AG10803 (cell line): ENCODE measurements around the gene EPHB4.

Source experiments
- DNase-seq: peaks from one replicate; pipeline ENCODE4 v3.0.0; 2010; ENCODE audit warnings: low read depth
- H3K4me3 ChIP-seq: 2 replicates; pipeline ENCODE4 v1.5.1; 2011; ENCODE audit warnings: mild to moderate bottlenecking, low read length, control low read depth
- TF ChIP-seq, protein P1 (sequence below): conservative IDR thresholded peaks from 2 replicates; pipeline ENCODE4 v1.5.1; 2011; ENCODE audit warnings: mild to moderate bottlenecking, low read length, control low read depth, inconsistent platforms

Gene EPHB4

DNA sequence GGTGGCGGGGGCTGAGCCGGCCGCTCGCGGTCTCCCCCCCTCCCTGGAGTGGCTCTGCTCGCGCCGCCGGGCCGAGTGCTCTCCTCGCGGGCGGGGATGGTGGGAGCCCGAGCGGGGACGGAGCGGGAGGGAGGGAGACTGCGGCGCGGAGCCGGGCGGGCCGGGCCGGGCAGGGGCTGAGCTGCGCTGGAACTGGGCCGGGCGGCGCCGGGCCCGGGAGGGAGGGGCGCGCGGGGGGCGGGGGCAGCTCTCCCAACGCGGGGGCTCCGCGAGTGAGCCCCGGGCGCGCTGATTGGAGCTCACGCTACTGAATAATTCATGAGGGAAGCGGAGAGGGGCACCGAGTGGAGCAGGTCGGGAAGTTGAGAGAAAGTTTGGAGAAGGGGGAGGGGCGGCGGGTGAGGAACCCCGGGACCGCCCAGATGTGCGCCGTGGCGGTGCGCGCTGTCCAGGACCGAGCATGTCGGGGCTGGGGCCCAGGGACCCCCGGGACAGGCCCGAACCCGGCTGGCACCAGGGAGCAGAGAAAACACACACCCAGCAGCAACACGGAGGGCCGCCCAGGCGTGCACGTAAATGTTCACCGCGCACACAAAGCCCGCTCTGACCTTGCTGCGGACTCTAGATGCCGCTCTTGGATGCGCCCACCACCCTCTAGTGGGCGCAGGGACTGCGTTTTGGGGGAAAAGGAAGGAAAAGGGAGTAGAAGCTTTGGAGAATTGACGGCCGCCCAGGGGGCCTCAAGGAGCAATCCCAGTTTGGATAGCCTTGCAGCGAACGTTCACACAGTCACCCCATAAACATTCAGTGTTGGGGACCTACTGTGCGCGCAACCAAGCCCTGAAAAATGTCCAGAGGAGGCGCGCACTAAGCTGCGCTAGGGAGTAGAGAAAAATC is at the start of gene EPHB4:
TSS of gene EPHB4 (minus strand) at position 194 of the 897 bp plus-strand sequence. CDS start 493 bp downstream, outside the sequence.
- DNase-seq = peak; percentile 82
- TF ChIP-seq, protein P1, sequence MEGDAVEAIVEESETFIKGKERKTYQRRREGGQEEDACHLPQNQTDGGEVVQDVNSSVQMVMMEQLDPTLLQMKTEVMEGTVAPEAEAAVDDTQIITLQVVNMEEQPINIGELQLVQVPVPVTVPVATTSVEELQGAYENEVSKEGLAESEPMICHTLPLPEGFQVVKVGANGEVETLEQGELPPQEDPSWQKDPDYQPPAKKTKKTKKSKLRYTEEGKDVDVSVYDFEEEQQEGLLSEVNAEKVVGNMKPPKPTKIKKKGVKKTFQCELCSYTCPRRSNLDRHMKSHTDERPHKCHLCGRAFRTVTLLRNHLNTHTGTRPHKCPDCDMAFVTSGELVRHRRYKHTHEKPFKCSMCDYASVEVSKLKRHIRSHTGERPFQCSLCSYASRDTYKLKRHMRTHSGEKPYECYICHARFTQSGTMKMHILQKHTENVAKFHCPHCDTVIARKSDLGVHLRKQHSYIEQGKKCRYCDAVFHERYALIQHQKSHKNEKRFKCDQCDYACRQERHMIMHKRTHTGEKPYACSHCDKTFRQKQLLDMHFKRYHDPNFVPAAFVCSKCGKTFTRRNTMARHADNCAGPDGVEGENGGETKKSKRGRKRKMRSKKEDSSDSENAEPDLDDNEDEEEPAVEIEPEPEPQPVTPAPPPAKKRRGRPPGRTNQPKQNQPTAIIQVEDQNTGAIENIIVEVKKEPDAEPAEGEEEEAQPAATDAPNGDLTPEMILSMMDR = peak; percentile 62
- H3K4me3 ChIP-seq = peak within 1 kb of the TSS; percentile 71

DNA sequence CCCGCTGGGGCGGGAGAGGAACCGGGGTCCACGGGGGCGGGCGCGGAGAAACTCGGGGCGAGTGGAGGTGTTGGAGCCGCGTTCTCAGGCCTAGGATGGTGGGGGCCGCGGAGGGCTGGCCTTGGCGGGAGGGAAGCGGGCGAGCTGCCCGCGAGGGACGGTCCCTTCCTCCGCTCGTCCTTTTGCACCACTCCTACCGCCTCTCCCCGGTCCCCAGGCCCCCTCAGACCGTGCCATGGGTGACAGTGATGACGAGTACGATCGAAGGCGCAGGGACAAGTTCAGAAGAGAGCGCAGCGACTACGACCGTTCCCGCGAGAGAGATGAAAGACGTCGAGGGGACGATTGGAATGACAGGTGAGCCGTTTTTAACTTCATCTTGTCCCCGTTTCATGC is 48.0 kb upstream of the EPHB4 start:
- peak overlapping the region; percentile 94 for H3K4me3 ChIP-seq
- TF ChIP-seq, protein P1 = no peak
- no peak for DNase-seq

DNA sequence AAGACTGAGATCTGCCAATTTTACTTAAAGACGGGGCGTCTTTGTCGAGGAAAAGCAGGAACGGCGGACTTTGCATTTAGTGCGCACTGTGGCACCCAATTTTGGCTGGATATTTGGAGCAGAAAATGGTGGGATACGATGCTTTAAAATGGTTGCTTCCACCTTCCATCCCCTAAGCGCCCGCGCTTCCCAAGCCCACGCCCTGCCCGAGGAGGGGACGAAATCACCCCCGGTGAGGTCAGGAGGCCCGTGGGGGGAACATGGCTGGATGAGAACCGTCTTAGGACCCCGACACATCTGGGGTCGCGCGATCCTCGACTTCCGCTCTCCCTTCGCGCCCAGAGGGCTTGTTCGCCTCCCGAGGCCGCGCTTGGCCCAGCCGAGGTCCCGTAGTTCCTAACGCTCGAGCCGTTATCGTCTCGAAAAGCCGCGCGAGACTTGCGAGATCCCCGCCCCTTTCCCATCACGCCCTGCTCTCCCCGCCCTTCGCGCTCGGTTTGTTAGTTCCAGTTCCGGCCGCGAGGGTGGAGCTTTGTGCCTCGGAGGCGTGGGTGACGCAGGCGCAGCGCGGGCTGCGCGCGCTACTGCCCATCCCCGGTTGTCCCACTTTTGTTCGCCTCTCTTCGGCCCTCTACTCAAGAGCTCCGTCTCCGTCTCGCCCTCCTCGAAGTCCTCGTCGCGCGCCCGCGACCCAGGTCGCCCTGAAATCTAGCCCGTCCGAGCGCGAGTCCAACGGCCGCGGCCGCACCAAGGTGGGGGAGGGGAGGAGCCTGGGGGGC is 47.4 kb upstream of the EPHB4 start, which contains the start of gene SRRT:
TSS of gene SRRT (plus strand) at position 527 of the 779 bp plus-strand sequence. CDS start 488 bp downstream, outside the sequence.
- H3K4me3 ChIP-seq = peak within 1 kb of the TSS; percentile 94
- TF ChIP-seq, protein P1 = peak; percentile 32; the same call in 1 of the 2 replicates
- DNase-seq = peak; percentile 97

DNA sequence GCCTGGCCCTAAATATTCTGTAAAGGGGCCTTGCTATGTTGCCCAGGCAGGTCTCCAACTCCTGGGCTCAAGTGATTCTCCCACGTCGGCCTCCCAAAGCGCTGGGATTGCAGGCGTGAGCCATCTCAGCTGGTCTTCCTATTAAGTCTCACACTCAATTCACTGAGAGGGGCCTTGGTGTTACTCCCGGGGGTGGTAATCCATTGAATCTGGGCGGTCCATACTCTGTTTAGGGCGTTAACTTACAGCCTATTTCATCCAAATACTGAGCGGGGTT is 46.9 kb upstream of the EPHB4 start:
- TF ChIP-seq, protein P1 = no peak
- peak overlapping the region; percentile 94 for H3K4me3 ChIP-seq
- no peak for DNase-seq

DNA sequence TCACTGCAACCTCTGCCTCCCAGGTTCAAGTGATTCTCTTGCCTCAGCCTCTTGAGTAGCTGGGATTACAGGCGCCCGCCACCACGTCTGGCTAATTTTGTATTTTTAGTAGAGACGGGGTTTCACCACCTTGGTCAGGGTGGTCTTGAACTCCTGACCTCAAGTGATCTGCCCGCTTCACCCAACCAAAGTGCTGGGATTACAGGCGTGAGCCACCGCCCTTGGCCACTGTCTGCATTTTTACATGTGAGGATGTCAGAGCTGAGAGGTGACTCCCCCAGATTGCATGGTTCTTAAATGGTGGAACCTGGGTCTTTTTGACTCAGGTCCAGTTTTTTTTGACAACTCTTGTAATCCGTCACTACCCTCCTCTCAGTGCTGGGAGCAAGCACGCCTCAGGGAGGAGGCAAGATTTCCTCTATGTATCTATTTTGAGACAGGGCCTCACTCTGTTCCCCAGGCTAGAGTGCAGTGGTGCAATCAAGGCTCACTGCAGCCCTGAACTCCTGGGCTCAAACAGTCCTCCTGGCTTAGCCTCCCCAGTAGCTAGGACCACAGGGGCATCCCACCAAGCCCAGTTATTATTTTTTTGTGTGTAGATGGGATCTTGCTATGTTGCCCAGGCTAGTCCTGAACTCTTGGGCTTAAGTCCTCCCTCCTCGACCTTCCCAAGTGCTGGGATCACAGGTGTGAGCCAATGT is 46.4 kb upstream of the EPHB4 start:
- TF ChIP-seq, protein P1 = no peak
- H3K4me3 ChIP-seq = peak overlapping the region; percentile 94
- DNase-seq = no peak

DNA sequence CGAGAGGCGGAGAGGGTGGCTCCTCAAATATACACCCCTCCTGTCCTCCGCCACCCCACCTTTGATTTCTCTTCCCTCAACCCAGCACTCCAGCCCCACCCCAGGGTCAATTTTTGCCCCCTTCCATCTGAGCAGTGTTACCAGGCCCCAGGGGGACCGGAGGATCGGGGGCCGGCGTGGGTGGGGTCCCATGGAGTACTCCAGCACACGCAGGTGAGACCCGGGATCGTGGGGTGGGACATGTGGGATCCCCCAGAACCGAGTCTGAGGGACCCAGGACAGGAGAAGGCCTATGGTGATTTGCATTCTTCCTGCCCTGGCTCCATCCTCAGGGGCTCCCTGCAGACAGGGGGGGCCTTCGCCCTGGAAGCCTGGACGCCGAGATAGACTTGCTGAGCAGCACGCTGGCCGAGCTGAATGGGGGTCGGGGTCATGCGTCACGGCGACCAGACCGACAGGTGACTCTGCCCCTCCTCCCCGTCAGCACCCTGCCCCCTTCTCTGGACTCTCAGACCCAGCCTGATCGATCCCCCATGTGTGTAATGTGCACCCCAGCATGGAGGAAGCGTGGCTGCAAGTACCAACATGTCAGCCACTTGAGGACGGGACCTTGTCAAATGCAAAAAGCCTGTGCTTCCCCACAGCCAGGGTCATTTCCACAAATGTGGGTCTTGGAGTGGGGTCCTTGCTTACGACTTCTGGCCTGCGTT is 40.6 kb upstream of the EPHB4 start:
- TF ChIP-seq, protein P1 = no peak
- peak overlapping the region; percentile 97 for H3K4me3 ChIP-seq
- no peak for DNase-seq
